ENCODE measurements around the gene SLC25A10.
"Not testable (repeated sequence)": the region's sequence is repeated elsewhere in the genome, so short reads cannot be mapped to it uniquely, and the experiment has no call there.

SLC25A10 gene

DNA sequence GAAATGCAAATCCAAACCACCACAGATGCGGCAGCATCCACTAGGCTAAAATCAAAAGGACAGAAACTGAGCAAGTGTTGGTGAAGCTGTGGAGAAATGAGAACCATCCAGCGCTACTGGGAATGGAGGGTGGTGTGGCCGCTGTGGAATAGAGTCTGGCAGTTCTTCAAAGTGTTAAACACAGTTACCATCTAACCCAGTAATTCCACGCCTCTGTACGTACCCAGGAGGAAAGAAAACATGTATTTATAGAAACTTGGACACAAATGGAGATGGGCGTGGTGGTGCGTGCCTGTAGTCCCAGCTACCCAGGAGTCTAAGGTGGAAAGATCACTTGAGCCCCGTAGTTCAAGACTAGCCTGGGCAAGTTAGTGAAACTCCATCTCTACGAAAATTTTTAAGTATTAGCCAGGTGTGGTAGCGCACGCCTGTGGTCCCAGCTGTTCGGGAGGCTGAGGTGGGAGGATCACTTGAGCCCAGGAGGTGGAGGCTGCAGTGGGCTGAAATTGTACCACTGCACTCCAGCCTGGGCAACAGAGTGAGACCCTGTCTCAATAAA lies 11.6 kb downstream of the SLC25A10 start:
- DNase-seq, result no peak

GRCh38 chr17:81725439-81725838 lies 13.4 kb downstream of the SLC25A10 start:
- no peak for DNase-seq

DNA sequence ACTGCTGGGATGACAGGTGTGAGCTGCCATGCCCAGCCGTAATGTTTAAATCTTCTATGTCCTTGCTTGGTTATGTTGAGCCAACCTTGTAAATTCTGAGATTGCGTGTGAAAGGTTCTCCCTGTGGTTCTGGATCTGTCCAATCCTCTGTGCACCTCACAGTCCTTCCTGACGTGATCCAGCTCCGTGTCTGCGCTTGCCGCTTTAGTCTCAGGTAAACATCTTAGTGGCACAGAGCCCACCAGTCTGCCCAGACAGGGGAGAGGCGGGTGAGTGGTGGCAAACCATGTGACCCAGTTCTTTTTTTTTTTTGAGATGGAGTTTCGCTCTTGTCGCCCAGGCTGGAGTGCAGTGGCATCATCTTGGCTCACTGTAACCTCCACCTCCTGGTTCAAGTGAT lies 13.9 kb downstream of the SLC25A10 start:
- DNase-seq, result no peak

DNA sequence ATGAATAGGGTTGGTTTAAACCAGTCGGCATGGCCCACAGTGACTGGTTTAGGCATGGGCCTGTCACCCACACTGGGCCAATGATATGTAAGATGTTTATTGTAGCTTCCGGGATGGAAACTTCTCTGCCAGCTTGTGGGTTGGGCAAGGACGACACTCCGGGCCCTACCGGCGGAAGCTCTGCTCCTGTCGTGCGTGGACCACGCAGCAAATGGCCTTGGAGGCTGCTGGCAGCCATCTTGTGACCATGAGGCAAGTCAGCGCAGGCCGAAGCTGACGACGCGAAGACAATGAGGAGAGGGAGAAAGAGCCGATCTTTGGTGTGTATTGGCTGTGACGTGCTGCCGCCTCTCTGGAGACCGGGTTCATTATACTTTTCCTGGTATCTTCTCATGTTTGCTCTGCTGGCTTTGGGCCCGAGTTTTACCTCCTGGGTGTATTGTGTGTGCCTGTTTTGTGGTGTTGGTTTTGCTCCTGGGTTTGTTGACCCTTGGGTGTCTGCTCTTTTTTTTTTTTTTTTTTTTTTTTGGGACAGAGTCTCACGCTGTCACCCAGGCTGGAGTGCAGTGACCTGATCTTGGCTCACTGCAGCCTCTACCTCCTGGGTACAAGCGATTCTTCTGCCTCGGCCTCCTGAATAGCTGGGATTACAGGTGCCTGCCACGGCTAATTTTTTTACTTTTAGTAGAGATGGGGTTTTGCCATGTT lies 15.4 kb downstream of the SLC25A10 start:
- no peak for DNase-seq

GRCh38 chr17:81733507-81734404 lies 21.7 kb downstream of the SLC25A10 start:
- DNase-seq, result peak; percentile 65

GRCh38 chr17:81734405-81735263 lies 22.6 kb downstream of the SLC25A10 start:
- no peak for DNase-seq

- DNase-seq, result no peak
Measured at GRCh38 chr17:81735264-81736102, 23.4 kb downstream of the SLC25A10 start.

DNA sequence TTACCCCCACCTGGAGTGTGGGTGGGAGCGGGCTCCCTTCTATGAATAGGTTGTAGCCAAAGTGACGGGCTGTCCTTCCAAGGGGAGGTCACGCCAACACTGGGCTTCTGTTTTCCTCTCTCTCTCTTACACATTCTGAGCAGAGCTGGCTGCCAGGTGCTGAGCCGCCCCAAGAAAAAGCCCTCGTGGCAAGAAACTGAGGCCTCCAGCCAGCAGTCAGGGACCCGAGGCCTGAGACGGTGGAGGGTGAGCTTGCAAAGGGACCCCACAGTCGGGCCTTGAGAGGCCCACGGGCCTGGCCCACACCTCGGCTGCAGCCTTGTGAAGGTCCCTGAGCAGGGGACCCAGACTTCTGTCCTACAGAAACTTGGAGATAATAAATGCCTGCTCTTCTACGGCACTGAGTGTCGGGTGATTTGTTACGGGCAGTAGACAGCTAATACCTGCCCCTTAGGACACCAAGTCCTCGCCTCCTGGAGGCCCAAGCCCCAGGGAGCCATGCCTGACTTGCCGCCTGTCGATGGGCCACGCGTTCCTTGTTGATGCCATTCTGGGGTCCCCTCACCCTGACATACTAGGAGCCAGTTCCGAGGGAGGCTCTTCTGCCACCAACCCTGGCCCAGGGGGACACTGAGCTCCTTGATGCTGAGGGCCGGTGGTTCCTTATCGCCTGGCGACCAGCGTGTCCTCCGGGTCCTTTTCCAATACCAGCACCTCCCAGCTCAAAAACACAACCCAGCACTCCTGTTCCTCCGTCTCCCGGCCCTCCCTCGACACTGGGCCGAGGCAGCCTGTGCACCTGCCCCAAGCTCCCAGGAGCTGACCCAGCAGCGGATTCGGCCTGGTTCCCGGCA lies 26.1 kb downstream of the SLC25A10 start:
- DNase-seq, result no peak

- DNase-seq, result no peak
Measured at GRCh38 chr17:81738801-81739393, 26.8 kb downstream of the SLC25A10 start.

DNA sequence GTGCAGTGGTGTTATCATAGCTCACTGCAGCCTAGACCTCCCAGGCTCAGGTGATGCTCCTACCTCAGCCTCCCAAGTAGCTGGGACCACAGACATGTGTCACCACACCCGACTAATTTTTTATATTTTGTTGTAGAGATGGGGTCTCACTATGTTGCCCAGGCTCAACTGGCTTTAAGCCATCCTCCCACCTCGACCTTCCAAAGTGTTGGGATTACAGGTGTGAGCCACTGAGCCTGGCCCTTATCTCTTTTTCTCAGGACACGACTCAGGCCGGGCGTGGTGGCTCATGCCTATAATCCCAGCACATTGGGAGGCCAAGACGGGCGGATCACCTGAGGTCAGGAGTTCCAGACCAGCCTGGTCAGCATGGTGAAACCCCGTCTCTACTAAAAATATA lies 27.5 kb downstream of the SLC25A10 start:
- DNase-seq, result not testable (repeated sequence)

GRCh38 chr17:81740395-81740961 lies 28.4 kb downstream of the SLC25A10 start:
- no peak for DNase-seq

GRCh38 chr17:81741049-81741593 lies 29.0 kb downstream of the SLC25A10 start:
- no peak for DNase-seq

DNA sequence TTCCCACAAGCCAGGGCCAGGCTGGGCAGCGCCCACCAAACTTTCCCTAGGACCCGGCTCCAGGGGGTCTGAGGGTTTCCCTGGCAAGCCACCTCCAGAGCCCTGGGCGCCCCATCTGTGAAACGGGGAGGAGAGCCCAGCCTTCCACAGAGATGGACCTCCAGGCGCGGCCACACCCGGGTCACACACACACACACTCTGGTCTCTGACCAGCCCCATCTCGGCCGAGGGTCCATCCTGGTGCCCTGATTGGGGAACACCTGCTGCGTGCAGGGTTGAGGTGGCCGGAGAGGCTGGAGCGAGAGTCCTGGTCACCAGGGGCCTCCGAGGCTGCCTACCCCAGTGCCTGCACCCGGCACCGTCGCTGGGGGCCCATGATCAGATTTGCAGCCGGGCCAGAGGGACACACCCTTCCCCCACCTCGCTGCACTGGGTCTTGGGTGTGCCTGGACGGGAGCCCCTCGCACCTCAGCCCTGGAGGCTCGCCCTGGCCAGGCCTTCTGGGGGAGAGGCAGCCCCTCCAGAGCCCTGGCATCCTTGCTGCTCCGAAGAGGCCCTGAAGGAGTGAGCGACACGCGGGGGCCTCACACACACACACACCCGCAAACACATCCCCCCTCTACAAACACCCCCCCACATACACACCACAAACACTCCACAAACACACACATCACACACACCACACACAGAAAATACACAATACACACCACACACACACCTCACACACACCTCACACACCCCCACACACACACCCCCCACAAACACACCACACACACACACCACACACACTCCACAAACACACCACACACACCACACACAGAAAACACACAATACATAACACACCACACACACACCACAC lies 29.7 kb downstream of the SLC25A10 start:
- DNase-seq, result no peak

All from activated naive CD4-positive, alpha-beta T cell treated with anti-CD3 and anti-CD28 coated beads, Interleukin-2, amount 50 U/mL, for 16 hours (primary cell).